DOHH2 (cell line): Measurements from ENCODE around the gene MAPK8.

Experiments used
- EZH2phosphoT487 ChIP-seq: fragments of 200-600 bp; sonication (generic); IDR thresholded peaks from 2 replicates; pipeline ENCODE4 v1.6.1; 2017; ENCODE audit warnings: borderline replicate concordance, mild to moderate bottlenecking, antibody characterized with exemption, low read length, moderate library complexity, mixed read lengths
- TF ChIP-seq, protein P1 (sequence below): fragments of 200-600 bp; sonication (generic); IDR thresholded peaks from one replicate; pipeline ENCODE4 v1.5.1; 2014; ENCODE audit warnings: antibody characterized with exemption, mild to moderate bottlenecking, low read depth, low read length; ENCODE audit not compliant: poor library complexity, severe bottlenecking

- TF ChIP-seq, protein P1, sequence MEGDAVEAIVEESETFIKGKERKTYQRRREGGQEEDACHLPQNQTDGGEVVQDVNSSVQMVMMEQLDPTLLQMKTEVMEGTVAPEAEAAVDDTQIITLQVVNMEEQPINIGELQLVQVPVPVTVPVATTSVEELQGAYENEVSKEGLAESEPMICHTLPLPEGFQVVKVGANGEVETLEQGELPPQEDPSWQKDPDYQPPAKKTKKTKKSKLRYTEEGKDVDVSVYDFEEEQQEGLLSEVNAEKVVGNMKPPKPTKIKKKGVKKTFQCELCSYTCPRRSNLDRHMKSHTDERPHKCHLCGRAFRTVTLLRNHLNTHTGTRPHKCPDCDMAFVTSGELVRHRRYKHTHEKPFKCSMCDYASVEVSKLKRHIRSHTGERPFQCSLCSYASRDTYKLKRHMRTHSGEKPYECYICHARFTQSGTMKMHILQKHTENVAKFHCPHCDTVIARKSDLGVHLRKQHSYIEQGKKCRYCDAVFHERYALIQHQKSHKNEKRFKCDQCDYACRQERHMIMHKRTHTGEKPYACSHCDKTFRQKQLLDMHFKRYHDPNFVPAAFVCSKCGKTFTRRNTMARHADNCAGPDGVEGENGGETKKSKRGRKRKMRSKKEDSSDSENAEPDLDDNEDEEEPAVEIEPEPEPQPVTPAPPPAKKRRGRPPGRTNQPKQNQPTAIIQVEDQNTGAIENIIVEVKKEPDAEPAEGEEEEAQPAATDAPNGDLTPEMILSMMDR: no peak
- TF ChIP-seq EZH2phosphoT487: no peak
Observed at GRCh38 chr10:48463318-48464003, 157.0 kb downstream of the MAPK8 start.
